GM12878 (cell line): ENCODE results near the gene SEPTIN11. TPM values are rescaled to one million over a fixed set of nuclear protein-coding genes. Genes with fewer than 3 reads are reported as not detected.

Source experiments
- ATAC-seq: fragments of 200-7000 bp; cut with Tn5 transposase; 3 replicates; pipeline ENCODE4 v1.9.1; 2020; ENCODE audit warnings: mild to moderate bottlenecking, moderate library complexity
- BruUV-seq: library from RNA; stranded (reverse); fragments of 400-500 nt; replicated peaks from 2 replicates; lab custom pipeline; 2021; lab: Mats Ljungman, UMichigan
- CTCF ChIA-PET: fragments of 300-600 bp; sonication (Branson Sonifier 250); formaldehyde crosslinking; extraction: SDS; loops from one replicate; lab custom pipeline; 2021; ENCODE audit warnings: inconsistent platforms; lab: Yijun Ruan, JAX
- POLR2A ChIA-PET: fragments of 350-600 bp; formaldehyde crosslinking; extraction: SDS; loops from one replicate; lab custom pipeline; 2021; ENCODE audit warnings: inconsistent platforms; lab: Charles Lee
- RAD21 ChIA-PET: fragments of 300-600 bp; sonication (Branson Sonifier 250); formaldehyde crosslinking; loops from one replicate; lab custom pipeline; 2023; ENCODE audit warnings: antibody characterized with exemption; ENCODE audit not compliant: unreplicated experiment; lab: Charles Lee
- SMC1A ChIA-PET: fragments of 300-600 bp; sonication (Branson Sonifier 250); formaldehyde crosslinking; loops from one replicate; lab custom pipeline; 2023; ENCODE audit not compliant: unreplicated experiment, uncharacterized antibody; lab: Charles Lee
- DNase-seq: peaks from one replicate; pipeline ENCODE4 v3.0.0-alpha.2; 2011; ENCODE audit warnings: low read depth, low spot score
- FAIRE-seq: peaks from 3 replicates; lab custom pipeline; 2011; peaks lifted over from hg19 to GRCh38; lab: Jason Lieb, UNC
- H2AFZ ChIP-seq: 2 replicates; pipeline ENCODE4 v1.6.0; 2011; ENCODE audit warnings: low read depth, low read length, control low read depth; ENCODE audit not compliant: control insufficient read depth
- H3K27ac ChIP-seq: 2 replicates; pipeline ENCODE4 v1.5.1; 2011; ENCODE audit warnings: control low read depth; ENCODE audit not compliant: control insufficient read depth, insufficient read depth
- H3K27me3 ChIP-seq, 2 experiments: replicated peaks in 1 of 2; 2 replicates each; pipeline versions ENCODE4 v1.6.0 to v1.6.1; 2011; ENCODE audit warnings: low read length in 1 of 2; ENCODE audit not compliant: control insufficient read depth in 2 of 2, insufficient read depth in 2 of 2
- H3K36me3 ChIP-seq, 2 experiments: 2 replicates each; pipeline ENCODE4 v1.5.1; 2011; ENCODE audit warnings: low read length in 1 of 2; ENCODE audit not compliant: control insufficient read depth in 2 of 2, insufficient read depth in 2 of 2
- H3K4me1 ChIP-seq: 2 replicates; pipeline ENCODE4 v1.6.1; 2011; ENCODE audit warnings: mild to moderate bottlenecking, low read length, moderate library complexity, mixed read lengths; ENCODE audit not compliant: control insufficient read depth, insufficient read depth
- H3K4me2 ChIP-seq: 2 replicates; pipeline ENCODE4 v1.6.0; 2011; ENCODE audit warnings: control low read depth; ENCODE audit not compliant: control insufficient read depth, insufficient read depth
- H3K4me3 ChIP-seq: fragments of 200-600 bp; sonication (generic); 2 replicates; pipeline ENCODE4 v1.5.1; 2016
- H3K79me2 ChIP-seq: 2 replicates; pipeline ENCODE4 v1.6.0; 2011; ENCODE audit warnings: low read length; ENCODE audit not compliant: control insufficient read depth, insufficient read depth
- H3K9ac ChIP-seq: 2 replicates; pipeline ENCODE4 v1.8.0; 2011; ENCODE audit warnings: low read length, control low read depth, mixed read lengths; ENCODE audit not compliant: control insufficient read depth, insufficient read depth
- H3K9me3 ChIP-seq: replicated peaks from 3 replicates; pipeline ENCODE4 v1.5.1; 2011; ENCODE audit warnings: mild to moderate bottlenecking, low read length; ENCODE audit not compliant: control insufficient read depth, insufficient read depth
- H4K20me1 ChIP-seq: 2 replicates; pipeline ENCODE4 v1.6.0; 2011; ENCODE audit not compliant: control insufficient read depth, insufficient read depth
- ATF3 ChIP-seq: IDR thresholded peaks from 2 replicates; pipeline ENCODE4 v1.6.1; 2011; ENCODE audit warnings: low read depth, mild to moderate bottlenecking, low read length, moderate library complexity, borderline replicate concordance; ENCODE audit errors: extremely low read depth
- BCL3 ChIP-seq: IDR thresholded peaks from 2 replicates; pipeline ENCODE4 v1.6.1; 2011; ENCODE audit warnings: borderline replicate concordance, low read depth, mild to moderate bottlenecking, moderate library complexity, low read length; ENCODE audit not compliant: insufficient read depth, poor library complexity, severe bottlenecking
- BCLAF1 ChIP-seq: fragments of 450-650 bp; IDR thresholded peaks from 2 replicates; pipeline ENCODE4 v1.6.1; 2017; ENCODE audit warnings: antibody characterized with exemption, mild to moderate bottlenecking, moderate library complexity
- EGR1 ChIP-seq, 2 experiments: IDR thresholded peaks; 1 replicate in 1 of 2; 2 replicates in 1 of 2; pipeline ENCODE4 v1.6.1; 2011 to 2012; ENCODE audit warnings: low read depth in 2 of 2, low read length in 2 of 2, borderline replicate concordance in 1 of 2, mild to moderate bottlenecking in 1 of 2, moderate library complexity in 1 of 2
- FOXK2 ChIP-seq: fragments of 450-650 bp; IDR thresholded peaks from 2 replicates; pipeline ENCODE4 v1.6.1; 2017; ENCODE audit warnings: mild to moderate bottlenecking, moderate library complexity
- IRF3 ChIP-seq: fragments of 450-650 bp; IDR thresholded peaks from 2 replicates; pipeline ENCODE4 v1.6.1; 2014; ENCODE audit warnings: mild to moderate bottlenecking
- PAX5 ChIP-seq: IDR thresholded peaks from 2 replicates; pipeline ENCODE4 v1.6.1; 2011; ENCODE audit warnings: low read depth, low read length, borderline replicate concordance
- POLR2A ChIP-seq: IDR thresholded peaks from 2 replicates; pipeline ENCODE4 v1.6.1; 2011; ENCODE audit warnings: low read depth, mild to moderate bottlenecking, low read length
- STAT3 ChIP-seq: IDR thresholded peaks from 2 replicates; pipeline ENCODE4 v1.6.1; 2011; ENCODE audit warnings: low read depth, low read length, improper control_type of control experiment
- TAF1 ChIP-seq: IDR thresholded peaks from 2 replicates; pipeline ENCODE4 v1.6.1; 2011; ENCODE audit warnings: mild to moderate bottlenecking, low read depth, low read length, borderline replicate concordance
- USF2 ChIP-seq: IDR thresholded peaks from 2 replicates; pipeline ENCODE4 v1.6.1; 2011; ENCODE audit warnings: low read depth, low read length, improper control_type of control experiment, borderline replicate concordance
- WGBS: methylation state at CpG from one replicate; pipeline ENCODE4 v1.1.6; 2016; ENCODE audit warnings: low lambda C conversion rate; ENCODE audit not compliant: insufficient replicate concordance, insufficient coverage; ENCODE audit errors: missing lambda C conversion rate; 5-methylcytosine and 5-hydroxymethylcytosine counted together
- in situ Hi-C: fragments of 300-500 bp; cut with MboI; formaldehyde crosslinking; loops from 9 replicates; pipeline ENCODE4 v1.14.3; 2018; ENCODE audit warnings: mixed read lengths
- intact Hi-C: fragments of 100-400 bp; cut with micrococcal nuclease; formaldehyde crosslinking; loops from one replicate; pipeline ENCODE4 v1.14.2; 2022; ENCODE audit not compliant: unreplicated experiment
- polyA plus RNA-seq, 11 experiments: library from polyadenylated mRNA; depleted of rRNA in 4 of 11; unstranded in 6 of 11; stranded (reverse) in 5 of 11; fragments of >200 nt; fragmentation: Nextera tagmentation in 4 of 11; fragmentation: Illumina TruSeq in 1 of 11; extraction: Ambion mirVana in 4 of 11; extraction: Trizol in 1 of 11; gene quantifications; 1 replicate in 1 of 11; 2 replicates in 10 of 11; pipeline versions ENCODE4 v1.2.1 to v1.2.3, GENCODE V29; 2011 to 2016; ENCODE audit warnings: inconsistent platforms in 2 of 11, missing spikeins in 2 of 11, low read depth in 1 of 11
- total RNA-seq, 4 experiments: library from RNA; depleted of rRNA in 3 of 4; stranded (reverse); fragments of >200 nt in 3 of 4; fragmentation: Illumina TruSeq in 1 of 4; extraction: Trizol in 1 of 4; gene quantifications; 2 replicates each; pipeline versions ENCODE4 v1.2.1 to v1.2.3, GENCODE V29; 2013 to 2021
- TF ChIP-seq, protein P1 (sequence below): IDR thresholded peaks from 2 replicates; pipeline ENCODE4 v1.6.1; 2011; ENCODE audit warnings: borderline replicate concordance, low read depth, mild to moderate bottlenecking, moderate library complexity, mixed read lengths, low read length; ENCODE audit not compliant: insufficient read depth; ENCODE audit errors: extremely low read length
- TF ChIP-seq, protein P2 (sequence below): fragments of 450-650 bp; IDR thresholded peaks from 2 replicates; pipeline ENCODE4 v1.6.1; 2016; ENCODE audit warnings: mild to moderate bottlenecking

The SEPTIN11 gene
- total and polyA plus RNA-seq, 10 of the 15 experiments (the other 5 are each of a cell fraction or from before 2014, with no cell fraction given) = 24.7 to 160 (median 91.3) TPM

DNA sequence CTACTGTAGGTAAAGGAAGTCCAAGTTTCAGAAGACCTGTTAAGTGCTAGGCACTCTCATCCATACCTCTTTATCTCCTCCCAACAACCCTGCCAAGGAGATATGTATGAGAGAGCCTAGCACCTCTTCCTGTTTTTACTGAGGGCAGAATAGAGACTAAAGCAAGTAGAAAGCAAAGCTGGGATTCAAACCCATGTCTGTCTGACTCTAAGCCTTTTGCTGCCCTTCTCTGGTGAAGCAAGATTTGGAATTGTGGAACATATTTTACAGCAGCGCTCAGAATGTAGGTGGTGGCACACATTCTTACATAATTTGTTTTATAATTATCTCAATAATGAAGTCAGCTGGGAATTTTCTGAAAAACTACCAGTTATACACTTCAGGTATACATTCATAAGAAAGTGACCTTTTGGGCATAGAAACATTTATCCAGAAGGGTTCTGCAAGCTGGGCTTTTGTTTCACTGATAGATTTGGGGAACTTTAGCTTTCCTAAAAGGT lies 41.7 kb downstream of the SEPTIN11 start:
- DNase-seq (no peak), FAIRE-seq (no peak), ATAC-seq (no peak)
- Histone ChIP-seq H3K9ac (no peak overlapping the region), H3K36me3 (no peaks in the 10 kb centered on the region; a peak in 1 of 4 replicates), H3K4me1 (peaks cover 53% of the 10 kb centered on the region), H3K79me2 (peaks cover 75% of the 10 kb centered on the region), H2AFZ (no peak overlapping the region), H3K27me3 (no peaks in the 10 kb centered on the region), H3K4me2 (no peak overlapping the region), H3K4me3 (no peak overlapping the region), H4K20me1 (no peaks in the 10 kb centered on the region), H3K27ac (peak overlapping the region; percentile 20; the same call in 1 of the 2 replicates), H3K9me3 (peaks cover 4% of the 10 kb centered on the region; the same call in 2 of the 3 replicates)
- CTCF ChIA-PET = interaction anchor here (1.0 to 1.6 kb wide), 5 partner anchors 13 to 54 kb away, joined by 3 to 4 read pairs (median 3); no protein-coding TSS in a partner anchor
- RAD21 ChIA-PET = interaction anchor here (1.0 to 1.5 kb wide), 2 partner anchors 33 to 38 kb away, joined by 3 read pairs; no protein-coding TSS in a partner anchor
- intact Hi-C loops = no loop called here
- POLR2A ChIA-PET = interaction anchor here (1.4 to 2.6 kb wide), 3 partner anchors 15 to 39 kb away, joined by 3 to 8 read pairs (median 3); no protein-coding TSS in a partner anchor
- in situ Hi-C loops = no loop called here
- WGBS = 100% methylated on average over 1 of the region's 1 CpG
- SMC1A ChIA-PET = interaction anchor here (1.0 to 7.3 kb wide), 7 partner anchors 9 to 36 kb away, joined by 3 to 58 read pairs (median 4); no protein-coding TSS in a partner anchor
- no TSS peak for BruUV-seq
- TF ChIP-seq TAF1 = no peak
- TF ChIP-seq POLR2A = no peak
- TF ChIP-seq, protein P1, sequence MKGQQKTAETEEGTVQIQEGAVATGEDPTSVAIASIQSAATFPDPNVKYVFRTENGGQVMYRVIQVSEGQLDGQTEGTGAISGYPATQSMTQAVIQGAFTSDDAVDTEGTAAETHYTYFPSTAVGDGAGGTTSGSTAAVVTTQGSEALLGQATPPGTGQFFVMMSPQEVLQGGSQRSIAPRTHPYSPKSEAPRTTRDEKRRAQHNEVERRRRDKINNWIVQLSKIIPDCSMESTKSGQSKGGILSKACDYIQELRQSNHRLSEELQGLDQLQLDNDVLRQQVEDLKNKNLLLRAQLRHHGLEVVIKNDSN = no peak
- TF ChIP-seq USF2 = no peak
- TF ChIP-seq FOXK2 = no peak
- TF ChIP-seq ATF3 = no peak
- TF ChIP-seq EGR1 (IDR thresholded peaks at IDR 0.05; ENCODE audit: borderline replicate concordance in 1 of 2, low read depth in 2 of 2, low read length in 2 of 2) = no peak
- TF ChIP-seq BCLAF1 = no peak
- TF ChIP-seq IRF3 = no peak
- no peak for TF ChIP-seq STAT3
- TF ChIP-seq PAX5 = no peak
- TF ChIP-seq, protein P2, sequence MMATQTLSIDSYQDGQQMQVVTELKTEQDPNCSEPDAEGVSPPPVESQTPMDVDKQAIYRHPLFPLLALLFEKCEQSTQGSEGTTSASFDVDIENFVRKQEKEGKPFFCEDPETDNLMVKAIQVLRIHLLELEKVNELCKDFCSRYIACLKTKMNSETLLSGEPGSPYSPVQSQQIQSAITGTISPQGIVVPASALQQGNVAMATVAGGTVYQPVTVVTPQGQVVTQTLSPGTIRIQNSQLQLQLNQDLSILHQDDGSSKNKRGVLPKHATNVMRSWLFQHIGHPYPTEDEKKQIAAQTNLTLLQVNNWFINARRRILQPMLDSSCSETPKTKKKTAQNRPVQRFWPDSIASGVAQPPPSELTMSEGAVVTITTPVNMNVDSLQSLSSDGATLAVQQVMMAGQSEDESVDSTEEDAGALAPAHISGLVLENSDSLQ = no peak
- no peak for TF ChIP-seq BCL3
